ENCODE results near the gene FDX2. TPM values are rescaled to one million over a fixed set of nuclear protein-coding genes. Genes with fewer than 3 reads are reported as not detected.

FDX2 gene
- total and polyA plus RNA-seq, 2 of the 8 experiments (the other 6 are each of a cell fraction or from before 2014, with no cell fraction given): 27.0 to 64.4 TPM

DNA sequence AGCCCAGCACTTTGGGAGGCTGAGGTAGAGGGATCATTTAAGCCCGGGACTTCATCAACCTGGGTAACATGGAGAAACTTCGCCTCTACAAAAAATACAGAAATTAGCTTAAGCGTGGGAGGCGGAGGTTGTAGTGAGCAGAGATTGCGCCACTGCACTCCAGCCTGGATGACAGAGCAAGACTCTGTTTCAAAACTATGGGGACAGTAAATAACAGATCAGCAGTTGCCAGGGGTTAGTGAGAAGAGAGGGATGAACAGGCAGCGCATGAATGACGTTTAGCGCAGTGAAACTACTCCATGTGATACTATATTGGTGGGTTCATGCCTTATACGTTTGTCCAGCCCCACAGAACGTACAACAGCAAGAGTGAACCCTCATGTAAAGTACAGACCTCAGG, 30.7 kb upstream of the FDX2 start (continued):
- TF ChIP-seq CREB1 (IDR thresholded peaks at IDR 0.05) (no peak), SIX5 (IDR thresholded peaks at IDR 0.05; ENCODE audit: low read depth, low read length) (no peak), FOSL1 (IDR thresholded peaks at IDR 0.05; ENCODE audit: insufficient read depth, low read depth, low read length) (no peak), KDM4A (IDR thresholded peaks at IDR 0.05; ENCODE audit: low read depth, low read length, severe bottlenecking) (no peak)
- TF ChIP-seq, protein P1, sequence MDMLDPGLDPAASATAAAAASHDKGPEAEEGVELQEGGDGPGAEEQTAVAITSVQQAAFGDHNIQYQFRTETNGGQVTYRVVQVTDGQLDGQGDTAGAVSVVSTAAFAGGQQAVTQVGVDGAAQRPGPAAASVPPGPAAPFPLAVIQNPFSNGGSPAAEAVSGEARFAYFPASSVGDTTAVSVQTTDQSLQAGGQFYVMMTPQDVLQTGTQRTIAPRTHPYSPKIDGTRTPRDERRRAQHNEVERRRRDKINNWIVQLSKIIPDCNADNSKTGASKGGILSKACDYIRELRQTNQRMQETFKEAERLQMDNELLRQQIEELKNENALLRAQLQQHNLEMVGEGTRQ (IDR thresholded peaks at IDR 0.05; ENCODE audit: low read length): no peak
- TF ChIP-seq, protein P2, sequence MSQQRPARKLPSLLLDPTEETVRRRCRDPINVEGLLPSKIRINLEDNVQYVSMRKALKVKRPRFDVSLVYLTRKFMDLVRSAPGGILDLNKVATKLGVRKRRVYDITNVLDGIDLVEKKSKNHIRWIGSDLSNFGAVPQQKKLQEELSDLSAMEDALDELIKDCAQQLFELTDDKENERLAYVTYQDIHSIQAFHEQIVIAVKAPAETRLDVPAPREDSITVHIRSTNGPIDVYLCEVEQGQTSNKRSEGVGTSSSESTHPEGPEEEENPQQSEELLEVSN (IDR thresholded peaks at IDR 0.05): no peak
